Kidney (tissue), 14 donors: ENCODE data around the gene GPR18. TPM values are rescaled to one million over a fixed set of nuclear protein-coding genes. Genes with fewer than 3 reads are reported as not detected.

ENCODE experiments used
- DNase-seq, 5 donors: peaks; one replicate each; pipeline ENCODE4 v3.0.0-alpha.2; 2013 to 2020
- FAIRE-seq: peaks from 2 replicates; lab custom pipeline; 2012; peaks lifted over from hg19 to GRCh38; lab: Jason Lieb, UNC
- H3K27ac ChIP-seq, 2 donors: one replicate each; pipeline ENCODE4 v1.7.0; 2013; ENCODE audit warnings: low read depth in 2 of 2, low read length in 2 of 2, inconsistent platforms in 1 of 2
- H3K27me3 ChIP-seq: one replicate; pipeline ENCODE4 v1.7.1; 2013; ENCODE audit warnings: low read length, inconsistent platforms; ENCODE audit not compliant: control insufficient read depth, insufficient read depth
- H3K36me3 ChIP-seq, 3 donors: one replicate each; pipeline versions ENCODE4 v1.7.0 to v1.7.1; 2013; ENCODE audit warnings: low read length in 3 of 3, control low read depth in 1 of 3, inconsistent platforms in 1 of 3; ENCODE audit not compliant: insufficient read depth in 3 of 3, control insufficient read depth in 2 of 3
- H3K4me1 ChIP-seq, 3 donors: one replicate each; pipeline versions ENCODE4 v1.7.0 to v1.7.1; 2013; ENCODE audit warnings: low read length in 3 of 3, inconsistent platforms in 1 of 3, low read depth in 1 of 3; ENCODE audit not compliant: control insufficient read depth in 2 of 3, insufficient read depth in 2 of 3
- H3K4me3 ChIP-seq, 3 donors: one replicate each; pipeline versions ENCODE4 v1.7.0 to v1.8.1; 2013; ENCODE audit warnings: low read length in 3 of 3, control low read depth in 1 of 3, inconsistent platforms in 1 of 3
- H3K9ac ChIP-seq, 3 donors: one replicate each; pipeline versions ENCODE4 v1.7.0 to v1.7.1; 2013; ENCODE audit warnings: low read length in 3 of 3, control low read depth in 1 of 3, inconsistent platforms in 1 of 3
- H3K9me3 ChIP-seq, 3 donors: one replicate each; pipeline versions ENCODE4 v1.7.0 to v1.7.1; 2013; ENCODE audit warnings: low read length in 3 of 3, control low read depth in 1 of 3, inconsistent platforms in 1 of 3; ENCODE audit not compliant: control insufficient read depth in 2 of 3, insufficient read depth in 1 of 3
- intact Hi-C: fragments of 100-400 bp; cut with DNase I; formaldehyde crosslinking; loops from one replicate; pipeline ENCODE4 v1.11.1; 2022
- polyA plus RNA-seq: library from polyadenylated mRNA; stranded (reverse); fragments of 350-450 nt; fragmentation: Illumina TruSeq; extraction: RNeasy Lipid Tissue Mini Kit (QIAGEN cat#74804); gene quantifications from one replicate; pipeline ENCODE4 v1.2.3, GENCODE V29; 2014; ENCODE audit warnings: low read depth, low replicate concordance; ENCODE audit not compliant: insufficient read depth
- total RNA-seq: library from RNA; stranded (reverse); fragmentation: NEBNext Ultra II Directional; extraction: Animal tissue kit (Norgen Biotek cat#: 25700); gene quantifications from one replicate; pipeline ENCODE4 v1.2.1, GENCODE V29; 2021
- TF ChIP-seq, protein P1 (sequence below): IDR thresholded peaks from 3 replicates; pipeline ENCODE4 v1.5.1; 2012; ENCODE audit warnings: mild to moderate bottlenecking, moderate library complexity, borderline replicate concordance; ENCODE audit not compliant: insufficient read depth; ENCODE audit errors: extremely low read depth
- donor health status: control.
- donor health status: control.
- donor health status: control.
- donor health status: control.
- donor health status: control.
- donor health status: DM: yes; HTN: yes; CAD: no.
- donor health status: Normal renal cell carcinoma (clear cell type).

The GPR18 gene
- total and polyA plus RNA-seq, 2 donors from 2014 or later = 0.88 TPM; not detected in 1

DNA sequence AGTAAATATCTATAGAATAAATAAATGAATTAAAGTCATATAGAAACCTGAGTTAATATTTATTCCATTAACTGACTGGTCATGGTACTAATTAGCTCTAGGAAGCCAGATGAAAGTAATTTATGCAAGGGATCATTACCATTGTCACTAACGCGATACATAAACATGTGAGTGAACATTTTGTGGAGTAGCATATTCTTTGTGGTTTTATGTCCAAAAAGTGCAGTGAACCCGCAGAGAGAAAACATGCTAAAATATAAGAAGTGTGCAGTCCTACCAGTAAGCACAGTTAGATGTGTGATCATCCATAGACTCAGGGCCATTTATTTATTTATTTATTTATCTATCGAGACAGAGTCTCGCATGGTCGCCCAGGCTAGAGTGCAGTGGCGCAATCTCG lies 47.4 kb upstream of the GPR18 start:
- Histone ChIP-seq H3K4me1 (peaks cover 0 to 4% (median 0%) of the 10 kb centered on the region in 3 donors), H3K36me3 (no peaks in the 10 kb centered on the region), H3K27me3 (no peaks in the 10 kb centered on the region), H3K4me3 (no peak overlapping the region), H3K9me3 (no peaks in the 10 kb centered on the region), H3K27ac (no peak overlapping the region), H3K9ac (no peak overlapping the region)
- TF ChIP-seq, protein P1, sequence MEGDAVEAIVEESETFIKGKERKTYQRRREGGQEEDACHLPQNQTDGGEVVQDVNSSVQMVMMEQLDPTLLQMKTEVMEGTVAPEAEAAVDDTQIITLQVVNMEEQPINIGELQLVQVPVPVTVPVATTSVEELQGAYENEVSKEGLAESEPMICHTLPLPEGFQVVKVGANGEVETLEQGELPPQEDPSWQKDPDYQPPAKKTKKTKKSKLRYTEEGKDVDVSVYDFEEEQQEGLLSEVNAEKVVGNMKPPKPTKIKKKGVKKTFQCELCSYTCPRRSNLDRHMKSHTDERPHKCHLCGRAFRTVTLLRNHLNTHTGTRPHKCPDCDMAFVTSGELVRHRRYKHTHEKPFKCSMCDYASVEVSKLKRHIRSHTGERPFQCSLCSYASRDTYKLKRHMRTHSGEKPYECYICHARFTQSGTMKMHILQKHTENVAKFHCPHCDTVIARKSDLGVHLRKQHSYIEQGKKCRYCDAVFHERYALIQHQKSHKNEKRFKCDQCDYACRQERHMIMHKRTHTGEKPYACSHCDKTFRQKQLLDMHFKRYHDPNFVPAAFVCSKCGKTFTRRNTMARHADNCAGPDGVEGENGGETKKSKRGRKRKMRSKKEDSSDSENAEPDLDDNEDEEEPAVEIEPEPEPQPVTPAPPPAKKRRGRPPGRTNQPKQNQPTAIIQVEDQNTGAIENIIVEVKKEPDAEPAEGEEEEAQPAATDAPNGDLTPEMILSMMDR = no peak
- DNase-seq (no peak), FAIRE-seq (no peak)
- intact Hi-C loops = no loop called here

DNA sequence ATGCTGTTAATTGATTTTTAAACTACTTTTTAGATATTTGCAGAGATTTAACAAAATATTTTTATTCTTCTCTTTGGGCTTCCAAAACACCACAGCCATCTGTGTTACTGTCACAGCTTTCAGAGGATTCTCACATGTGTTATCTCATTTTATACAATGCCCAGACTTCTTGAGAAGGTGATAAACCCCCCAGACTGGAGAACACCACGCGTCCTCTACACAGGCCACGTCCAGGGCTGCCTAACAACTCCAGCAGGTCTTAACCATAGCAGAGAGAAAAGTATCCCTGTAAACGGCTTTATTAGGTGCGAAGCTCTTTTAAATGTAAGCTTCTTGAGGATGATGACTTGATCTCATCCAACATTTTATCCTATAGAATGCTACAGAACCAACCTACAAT lies 47.0 kb upstream of the GPR18 start:
- Histone ChIP-seq H3K4me1 (peaks cover 0 to 4% (median 0%) of the 10 kb centered on the region in 3 donors), H3K9me3 (no peaks in the 10 kb centered on the region), H3K27ac (no peak overlapping the region), H3K27me3 (no peaks in the 10 kb centered on the region), H3K4me3 (no peak overlapping the region), H3K9ac (no peak overlapping the region), H3K36me3 (no peaks in the 10 kb centered on the region)
- FAIRE-seq = no peak
- TF ChIP-seq, protein P1 = no peak
- no peak for DNase-seq
- intact Hi-C loops = no loop called here

DNA sequence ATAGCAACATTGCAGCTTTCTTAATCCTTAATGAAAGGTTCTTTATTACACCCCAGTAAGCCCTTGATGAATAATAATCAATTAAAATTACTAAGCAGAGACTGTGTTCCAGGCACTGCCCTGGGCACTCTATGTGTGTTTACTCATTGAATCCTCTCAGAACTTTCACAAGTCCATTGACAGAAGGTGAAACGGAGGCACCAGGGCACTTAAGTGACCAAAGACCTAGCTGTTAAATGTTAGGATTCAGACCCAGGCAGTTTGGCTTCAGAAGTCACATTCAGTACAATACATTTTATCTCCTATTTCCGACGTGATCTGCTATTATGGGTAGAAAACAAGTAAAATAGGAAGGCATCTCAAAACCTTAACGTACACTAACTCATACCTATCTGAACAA lies 46.4 kb upstream of the GPR18 start:
- H3K4me3 ChIP-seq = no peak overlapping the region
- H3K27ac ChIP-seq = no peak overlapping the region
- H3K9me3 ChIP-seq = no peaks in the 10 kb centered on the region
- no peak for FAIRE-seq
- intact Hi-C loops = no loop called here
- TF ChIP-seq, protein P1 = no peak
- H3K9ac ChIP-seq = no peak overlapping the region
- H3K36me3 ChIP-seq = no peaks in the 10 kb centered on the region
- no peaks in the 10 kb centered on the region for H3K27me3 ChIP-seq
- H3K4me1 ChIP-seq = peaks cover 0 to 4% (median 0%) of the 10 kb centered on the region in 3 donors
- no peak for DNase-seq
